HepG2 (cell line): Measurements from ENCODE around the gene DIP2C. TPM values are rescaled to one million over a fixed set of nuclear protein-coding genes. Genes with fewer than 3 reads are reported as not detected.

Experiments used
- ATAC-seq: fragments of 200-7000 bp; cut with Tn5 transposase; 3 replicates; pipeline ENCODE4 v1.9.1; 2020; ENCODE audit warnings: mild to moderate bottlenecking, moderate library complexity
- BruUV-seq: library from RNA; stranded (reverse); fragments of 400-500 nt; replicated peaks from 2 replicates; lab custom pipeline; 2021; lab: Mats Ljungman, UMichigan
- CTCF ChIA-PET: fragments of 300-600 bp; formaldehyde crosslinking; extraction: SDS; loops from one replicate; lab custom pipeline; 2021; ENCODE audit warnings: low total read pairs, inconsistent platforms, low intra/inter-chr PET ratio; lab: Yijun Ruan, JAX
- POLR2A ChIA-PET: fragments of 350-600 bp; sonication (Branson Sonifier 250); formaldehyde crosslinking; loops from one replicate; lab custom pipeline; 2020; ENCODE audit warnings: antibody characterized with exemption, inconsistent platforms; lab: Yijun Ruan, JAX
- DNase-seq: peaks from one replicate; pipeline ENCODE4 v3.0.0-alpha.2; 2015; ENCODE audit warnings: low spot score
- FAIRE-seq: peaks from 3 replicates; lab custom pipeline; 2011; peaks lifted over from hg19 to GRCh38; lab: Jason Lieb, UNC
- H2AFZ ChIP-seq: one replicate; pipeline ENCODE4 v1.6.1; 2011; ENCODE audit warnings: low read length, inconsistent platforms
- H3K27ac ChIP-seq: fragments of 300-600 bp; 3 replicates; pipeline ENCODE4 v1.8.0; 2011; ENCODE audit warnings: mixed run types, mild to moderate bottlenecking, mixed read lengths, low read length, inconsistent platforms; ENCODE audit not compliant: insufficient read depth; ENCODE audit errors: extremely low read length
- H3K27me3 ChIP-seq, 2 experiments: fragments of 200-600 bp in 1 of 2; 2 replicates in 1 of 2; 3 replicates in 1 of 2; pipeline versions ENCODE4 v1.6.0 to v1.8.0; 2011; ENCODE audit warnings: low read length in 2 of 2, mild to moderate bottlenecking in 2 of 2, moderate library complexity in 2 of 2, inconsistent platforms in 1 of 2; ENCODE audit not compliant: insufficient read depth in 2 of 2, control insufficient read depth in 1 of 2
- H3K36me3 ChIP-seq, 2 experiments: fragments of 200-600 bp in 1 of 2; replicated peaks in 1 of 2; 2 replicates in 1 of 2; 3 replicates in 1 of 2; pipeline versions ENCODE4 v1.5.1 to v1.8.0; 2011; ENCODE audit warnings: low read length in 2 of 2, inconsistent platforms in 1 of 2; ENCODE audit not compliant: insufficient read depth in 2 of 2, control insufficient read depth in 1 of 2
- H3K4me1 ChIP-seq: 2 replicates; pipeline ENCODE4 v1.5.1; 2012; ENCODE audit warnings: low read length, inconsistent platforms; ENCODE audit not compliant: insufficient read depth
- H3K4me2 ChIP-seq: 2 replicates; pipeline ENCODE4 v1.6.0; 2011; ENCODE audit warnings: low read depth, low read length, inconsistent platforms
- H3K4me3 ChIP-seq, 3 experiments: fragments of 200-600 bp in 1 of 3; sonication (generic), shearing (Covaris generic) in 1 of 3; replicated peaks in 1 of 3; 2 replicates each; pipeline ENCODE4 v1.5.1; 2011 to 2016; ENCODE audit warnings: low read length in 3 of 3, inconsistent platforms in 2 of 3, low read depth in 2 of 3, mild to moderate bottlenecking in 2 of 3, control low read depth in 1 of 3, mixed read lengths in 1 of 3; ENCODE audit not compliant: insufficient read depth in 1 of 3
- H3K79me2 ChIP-seq: one replicate; pipeline ENCODE4 v1.6.1; 2011; ENCODE audit warnings: low read length, inconsistent platforms; ENCODE audit not compliant: insufficient read depth
- H3K9ac ChIP-seq: 2 replicates; pipeline ENCODE4 v1.6.0; 2011; ENCODE audit warnings: mild to moderate bottlenecking, low read depth, low read length, inconsistent platforms; ENCODE audit not compliant: insufficient read depth
- H3K9me3 ChIP-seq: 2 replicates; pipeline ENCODE4 v1.5.1; 2012; ENCODE audit warnings: mild to moderate bottlenecking, low read length
- H4K20me1 ChIP-seq: 2 replicates; pipeline ENCODE4 v1.6.0; 2011; ENCODE audit warnings: inconsistent platforms, mild to moderate bottlenecking, low read length, moderate library complexity; ENCODE audit not compliant: insufficient read depth
- CCAR2 ChIP-seq: fragments of 200-400 bp; formaldehyde crosslinking; optimal IDR thresholded peaks from 2 replicates; pipeline ENCODE3; 2018; ENCODE audit warnings: low read depth, mild to moderate bottlenecking, low read length, moderate library complexity
- ELF4 ChIP-seq: sonication (generic); formaldehyde crosslinking; IDR thresholded peaks from 2 replicates; pipeline ENCODE4 v1.5.0; 2020; ENCODE audit warnings: missing genetic modification reagents, mild to moderate bottlenecking, moderate library complexity, borderline replicate concordance
- JUND ChIP-seq: sonication (generic); formaldehyde crosslinking; IDR thresholded peaks from 2 replicates; pipeline ENCODE4 v1.8.0; 2022; ENCODE audit warnings: mild to moderate bottlenecking, missing genetic modification reagents
- KMT2B ChIP-seq: IDR thresholded peaks from 2 replicates; pipeline ENCODE4 v1.6.1; 2016; ENCODE audit warnings: missing genetic modification reagents, missing compliant biosample characterization
- RBAK ChIP-seq: sonication (generic); formaldehyde crosslinking; IDR thresholded peaks from 2 replicates; pipeline ENCODE4 v1.5.1; 2020; ENCODE audit warnings: mild to moderate bottlenecking, missing genetic modification reagents
- RCOR2 ChIP-seq: IDR thresholded peaks from 2 replicates; pipeline ENCODE4 v1.6.1; 2016; ENCODE audit warnings: missing biosample characterization, missing genetic modification reagents
- SRSF4 ChIP-seq: fragments of 200-400 bp; formaldehyde crosslinking; IDR thresholded peaks from one replicate; pipeline ENCODE4 v1.6.1; 2018; ENCODE audit warnings: mild to moderate bottlenecking, low read depth, low read length, moderate library complexity; ENCODE audit not compliant: poor library complexity, severe bottlenecking
- ZNF431 ChIP-seq: sonication (generic); formaldehyde crosslinking; IDR thresholded peaks from 2 replicates; pipeline ENCODE4 v1.9.0; 2022; ENCODE audit warnings: missing genetic modification reagents, low read depth, mild to moderate bottlenecking, borderline replicate concordance
- ZNF709 ChIP-seq: sonication (generic); formaldehyde crosslinking; IDR thresholded peaks from 2 replicates; pipeline ENCODE4 v1.5.0; 2020; ENCODE audit warnings: mild to moderate bottlenecking, missing genetic modification reagents
- ZNF790 ChIP-seq: sonication (generic); formaldehyde crosslinking; IDR thresholded peaks from 2 replicates; pipeline ENCODE4 v1.8.0; 2022; ENCODE audit warnings: missing genetic modification reagents, mild to moderate bottlenecking, borderline replicate concordance
- ZSCAN22 ChIP-seq: sonication (generic); formaldehyde crosslinking; IDR thresholded peaks from 2 replicates; pipeline ENCODE4 v1.4.0; 2020; ENCODE audit warnings: mild to moderate bottlenecking, missing genetic modification reagents
- WGBS: methylation state at CpG from one replicate; pipeline ENCODE4 v1.1.6; 2017; ENCODE audit warnings: low lambda C conversion rate; 5-methylcytosine and 5-hydroxymethylcytosine counted together
- in situ Hi-C: cut with HindIII; loops from 2 replicates; pipeline ENCODE4 v1.10.0; 2017; ENCODE audit warnings: low pct_unique_long_range_greater_than_20kb; ENCODE audit not compliant: extremely low pct_ligation_motif_present
- intact Hi-C: fragments of 100-400 bp; cut with micrococcal nuclease; formaldehyde crosslinking; loops from one replicate; pipeline ENCODE4 v1.10.0; 2022; ENCODE audit not compliant: unreplicated experiment
- polyA plus RNA-seq, 8 experiments: library from polyadenylated mRNA; depleted of rRNA in 3 of 8; stranded (reverse) in 7 of 8; unstranded in 1 of 8; fragments of >200 nt; fragmentation: Illumina TruSeq in 4 of 8; extraction: Trizol in 4 of 8; gene quantifications; 2 replicates each; pipeline versions ENCODE4 v1.2.1 to v1.2.3, GENCODE V29; 2011 to 2016; ENCODE audit warnings: low read depth in 4 of 8, missing spikeins in 1 of 8, mixed read lengths in 1 of 8; ENCODE audit not compliant: insufficient read depth in 1 of 8
- total RNA-seq, 5 experiments: library from RNA; depleted of rRNA; stranded (reverse); fragments of >200 nt; fragmentation: Illumina TruSeq; extraction: Trizol; gene quantifications; 2 replicates each; pipeline ENCODE4 v1.2.3, GENCODE V29; 2016; ENCODE audit warnings: low read depth in 1 of 5

DIP2C gene
- total and polyA plus RNA-seq, 2 of the 13 experiments (the other 11 are each of a cell fraction or from before 2014, with no cell fraction given), result 2.2 to 2.7 TPM

- CTCF ChIA-PET, result no interaction called here
- Histone ChIP-seq H3K4me2 (no peak overlapping the region), H3K9me3 (no peaks in the 10 kb centered on the region), H2AFZ (no peak overlapping the region), H3K36me3 (no peaks in the 10 kb centered on the region), H3K4me3 (no peak overlapping the region), H3K9ac (no peak overlapping the region), H4K20me1 (no peaks in the 10 kb centered on the region), H3K4me1 (no peaks in the 10 kb centered on the region), H3K27me3 (no peaks in the 10 kb centered on the region), H3K79me2 (no peaks in the 10 kb centered on the region), H3K27ac (no peak overlapping the region)
- intact Hi-C loops, result no loop called here
- DNase-seq (no peak), ATAC-seq (no peak), FAIRE-seq (no peak)
- no TSS peak for BruUV-seq
- POLR2A ChIA-PET, result interaction anchor here (0.6 kb wide), 1 partner anchor 61 kb away, joined by 4 read pairs; no protein-coding TSS in a partner anchor
- in situ Hi-C loops, result no loop called here
- no peak for TF ChIP-seq ZNF790 (CRISPR knock-in tag)
- TF ChIP-seq KMT2B (CRISPR knock-in tag), result no peak
- TF ChIP-seq RBAK (CRISPR knock-in tag), result no peak
- TF ChIP-seq JUND (CRISPR knock-in tag), result no peak
- TF ChIP-seq CCAR2, result no peak
- TF ChIP-seq ZSCAN22 (CRISPR knock-in tag), result no peak
- no peak for TF ChIP-seq RCOR2 (CRISPR knock-in tag)
- no peak for TF ChIP-seq ZNF431 (CRISPR knock-in tag)
- no peak for TF ChIP-seq SRSF4
- TF ChIP-seq ZNF709 (CRISPR knock-in tag), result no peak
- no peak for TF ChIP-seq ELF4 (CRISPR knock-in tag)
- 96% methylated on average over 21 of the region's 31 CpGs for WGBS
These were observed 204.4 kb downstream of the DIP2C start for GRCh38 chr10:484925-485661.
